Keratinocyte (primary cell): Measurements from ENCODE around the gene B3GAT1.

Source experiments
- CTCF ChIP-seq, 3 experiments: IDR thresholded peaks in 1 of 3; conservative IDR thresholded peaks in 1 of 3; optimal IDR thresholded peaks in 1 of 3; 2 replicates in 2 of 3; 3 replicates in 1 of 3; pipeline versions ENCODE3 to v1.5.1; 2011; ENCODE audit warnings: low read length in 3 of 3, mild to moderate bottlenecking in 3 of 3, moderate library complexity in 2 of 3, control low read depth in 1 of 3, inconsistent platforms in 1 of 3; ENCODE audit not compliant: insufficient read depth in 2 of 3; ENCODE audit errors: extremely low read depth in 1 of 3
- EZH2 ChIP-seq: IDR thresholded peaks from one replicate; pipeline ENCODE4 v1.6.1; 2012; ENCODE audit warnings: inconsistent platforms, mild to moderate bottlenecking, low read length, moderate library complexity

- TF ChIP-seq CTCF (optimal IDR thresholded peaks at IDR 0.05 in 1 of 3, IDR thresholded peaks at IDR 0.05 in 1 of 3, conservative IDR thresholded peaks at IDR 0.05 in 1 of 3; ENCODE audit: extremely low read depth in 1 of 3, insufficient read depth in 2 of 3, low read length in 3 of 3): no peak
- TF ChIP-seq EZH2: no peak
Measured at GRCh38 chr11:134455516-134455915, 43.5 kb upstream of the B3GAT1 start.
